A673 (cell line): ENCODE data around the gene PARVB. TPM values are rescaled to one million over a fixed set of nuclear protein-coding genes. Genes with fewer than 3 reads are reported as not detected.
A peak's percentile ranks its signal among the peaks of the same experiment; 100 is the strongest.

Source experiments
- BruUV-seq: library from RNA; stranded (reverse); fragments of 400-500 nt; replicated peaks from 2 replicates; lab custom pipeline; 2021; lab: Mats Ljungman, UMichigan
- CTCF ChIA-PET: fragments of 300-600 bp; sonication (Branson Sonifier 250); formaldehyde crosslinking; loops from one replicate; lab custom pipeline; 2022; ENCODE audit warnings: antibody characterized with exemption; lab: Charles Lee
- POLR2A ChIA-PET: fragments of 300-600 bp; sonication (Branson Sonifier 250); formaldehyde crosslinking; loops from one replicate; lab custom pipeline; 2022; ENCODE audit warnings: antibody characterized with exemption; ENCODE audit not compliant: low non-redundant PET; lab: Charles Lee
- DNase-seq: peaks from one replicate; pipeline ENCODE4 v3.0.0-alpha.2; 2015; ENCODE audit warnings: low spot score
- H3K27ac ChIP-seq: fragments of 200-600 bp; sonication (generic); 2 replicates; pipeline ENCODE4 v1.5.1; 2016; ENCODE audit warnings: mixed run types, low read depth, mild to moderate bottlenecking, mixed read lengths, antibody characterized with exemption, low read length; ENCODE audit not compliant: poor library complexity, severe bottlenecking
- H3K27me3 ChIP-seq: fragments of 200-600 bp; sonication (generic); replicated peaks from 2 replicates; pipeline ENCODE4 v1.6.1; 2017; ENCODE audit warnings: mixed run types, low read depth, mild to moderate bottlenecking, mixed read lengths, antibody characterized with exemption, low read length; ENCODE audit not compliant: insufficient read depth, poor library complexity
- H3K36me3 ChIP-seq: fragments of 200-600 bp; sonication (generic); 2 replicates; pipeline ENCODE4 v1.6.1; 2016; ENCODE audit warnings: mixed run types, mild to moderate bottlenecking, mixed read lengths, antibody characterized with exemption, low read length; ENCODE audit not compliant: insufficient read depth, poor library complexity, severe bottlenecking
- H3K4me1 ChIP-seq: fragments of 200-600 bp; sonication (generic); 2 replicates; pipeline ENCODE4 v1.6.1; 2017; ENCODE audit warnings: mixed run types, mild to moderate bottlenecking, mixed read lengths, antibody characterized with exemption, low read length; ENCODE audit not compliant: insufficient read depth, poor library complexity, severe bottlenecking
- H3K4me3 ChIP-seq: fragments of 200-600 bp; sonication (generic); 2 replicates; pipeline ENCODE4 v1.5.1; 2016; ENCODE audit warnings: low read depth, mixed run types, mild to moderate bottlenecking, mixed read lengths, low read length; ENCODE audit not compliant: poor library complexity, severe bottlenecking
- H3K9me3 ChIP-seq: fragments of 200-600 bp; sonication (generic); 2 replicates; pipeline ENCODE4 v1.6.1; 2016; ENCODE audit warnings: mixed run types, low read depth, mild to moderate bottlenecking, mixed read lengths, antibody characterized with exemption, low read length; ENCODE audit not compliant: poor library complexity, severe bottlenecking
- EZH2 ChIP-seq: fragments of 200-600 bp; sonication (generic); IDR thresholded peaks from 2 replicates; pipeline ENCODE4 v1.6.1; 2017; ENCODE audit warnings: borderline replicate concordance, low read depth, mild to moderate bottlenecking, mixed read lengths, antibody characterized with exemption, low read length; ENCODE audit not compliant: poor library complexity, severe bottlenecking
- intact Hi-C: fragments of 100-400 bp; cut with micrococcal nuclease; formaldehyde crosslinking; loops from one replicate; pipeline ENCODE4 v1.10.0; 2022; ENCODE audit not compliant: unreplicated experiment
- total RNA-seq: library from RNA; stranded (reverse); gene quantifications from 2 replicates; pipeline ENCODE4 v1.2.3, GENCODE V29; 2021
- TF ChIP-seq, protein P1 (sequence below): fragments of 300-800, 200-600 bp; sonication (generic); conservative IDR thresholded peaks from 2 replicates; pipeline ENCODE4 v1.5.1; 2017; ENCODE audit warnings: low read depth, mild to moderate bottlenecking, antibody characterized with exemption, low read length, moderate library complexity, mixed read lengths

The PARVB gene
- total RNA-seq, 1 experiment from 2014 or later = 18.3 TPM

DNA sequence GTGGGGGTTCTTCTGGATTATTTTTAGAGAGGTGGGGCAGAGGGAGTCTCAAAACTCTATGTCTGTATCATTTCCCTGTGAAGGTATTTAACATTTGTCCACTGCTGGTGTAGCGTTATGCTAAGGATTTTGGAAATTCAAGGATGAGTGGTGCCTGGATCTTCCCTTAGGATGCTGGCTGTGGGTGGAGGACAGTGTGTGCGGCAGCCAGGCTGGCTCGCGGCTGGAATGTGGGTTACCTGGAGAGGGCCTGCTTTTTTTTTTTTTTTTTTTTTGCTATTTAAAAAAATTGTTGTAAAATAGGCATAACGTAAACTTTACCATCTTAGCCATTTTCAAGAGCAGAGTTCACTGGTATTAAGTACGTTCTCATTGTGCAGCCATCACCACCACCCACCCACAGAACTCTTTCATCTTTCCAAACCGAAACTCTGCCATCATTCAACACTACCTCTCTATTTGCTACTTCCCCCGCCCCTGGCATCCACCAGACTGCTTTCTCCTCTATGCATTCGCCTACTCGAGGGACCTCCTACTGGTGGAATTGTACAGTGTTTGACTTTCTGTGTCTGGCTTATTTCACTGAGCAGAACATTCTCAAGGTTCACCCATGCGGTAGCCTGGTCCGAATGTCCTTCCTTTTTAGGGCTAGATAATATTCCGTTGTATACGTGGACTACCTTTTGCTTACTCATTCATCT is 67.1 kb downstream of the PARVB start:
- H3K36me3 ChIP-seq = no peaks in the 10 kb centered on the region
- no peaks in the 10 kb centered on the region for H3K27me3 ChIP-seq
- H3K9me3 ChIP-seq = no peaks in the 10 kb centered on the region
- H3K4me1 ChIP-seq = no peaks in the 10 kb centered on the region
- CTCF ChIA-PET = no interaction called here
- intact Hi-C loops = no loop called here
- H3K27ac ChIP-seq = no peak overlapping the region
- H3K4me3 ChIP-seq = no peak overlapping the region
- BruUV-seq = no TSS peak
- POLR2A ChIA-PET = no interaction called here
- TF ChIP-seq, protein P1, sequence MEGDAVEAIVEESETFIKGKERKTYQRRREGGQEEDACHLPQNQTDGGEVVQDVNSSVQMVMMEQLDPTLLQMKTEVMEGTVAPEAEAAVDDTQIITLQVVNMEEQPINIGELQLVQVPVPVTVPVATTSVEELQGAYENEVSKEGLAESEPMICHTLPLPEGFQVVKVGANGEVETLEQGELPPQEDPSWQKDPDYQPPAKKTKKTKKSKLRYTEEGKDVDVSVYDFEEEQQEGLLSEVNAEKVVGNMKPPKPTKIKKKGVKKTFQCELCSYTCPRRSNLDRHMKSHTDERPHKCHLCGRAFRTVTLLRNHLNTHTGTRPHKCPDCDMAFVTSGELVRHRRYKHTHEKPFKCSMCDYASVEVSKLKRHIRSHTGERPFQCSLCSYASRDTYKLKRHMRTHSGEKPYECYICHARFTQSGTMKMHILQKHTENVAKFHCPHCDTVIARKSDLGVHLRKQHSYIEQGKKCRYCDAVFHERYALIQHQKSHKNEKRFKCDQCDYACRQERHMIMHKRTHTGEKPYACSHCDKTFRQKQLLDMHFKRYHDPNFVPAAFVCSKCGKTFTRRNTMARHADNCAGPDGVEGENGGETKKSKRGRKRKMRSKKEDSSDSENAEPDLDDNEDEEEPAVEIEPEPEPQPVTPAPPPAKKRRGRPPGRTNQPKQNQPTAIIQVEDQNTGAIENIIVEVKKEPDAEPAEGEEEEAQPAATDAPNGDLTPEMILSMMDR = peak; percentile 41
- no peak for TF ChIP-seq EZH2
- DNase-seq = peak; percentile 55

DNA sequence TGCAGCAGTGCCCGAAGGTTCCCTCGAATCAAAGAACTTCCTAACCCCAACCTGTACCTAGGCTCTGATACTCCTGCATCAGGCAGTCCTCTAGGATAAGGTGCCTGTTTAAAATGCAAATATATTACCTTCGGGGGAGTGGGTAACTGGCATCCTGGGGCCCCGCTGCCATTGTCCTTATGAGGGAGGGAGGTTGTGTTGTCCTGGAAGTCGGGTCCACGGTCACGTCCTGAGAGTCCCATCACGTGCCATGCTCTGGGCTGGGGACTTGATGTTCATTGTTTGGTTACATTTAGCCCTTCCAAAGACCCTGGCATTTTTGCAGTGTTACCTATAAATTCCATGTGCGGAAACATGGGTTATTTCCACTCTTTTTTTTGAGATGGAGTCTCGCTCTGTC is 67.6 kb downstream of the PARVB start:
- TF ChIP-seq, protein P1 = no peak
- TF ChIP-seq EZH2 = no peak
- Histone ChIP-seq H3K27ac (no peak overlapping the region), H3K27me3 (no peaks in the 10 kb centered on the region), H3K9me3 (no peaks in the 10 kb centered on the region), H3K4me3 (no peak overlapping the region), H3K36me3 (no peaks in the 10 kb centered on the region), H3K4me1 (no peaks in the 10 kb centered on the region)
- intact Hi-C loops = no loop called here
- no TSS peak for BruUV-seq
- ChIA-PET POLR2A (no interaction called here), CTCF (no interaction called here)
- DNase-seq = no peak

DNA sequence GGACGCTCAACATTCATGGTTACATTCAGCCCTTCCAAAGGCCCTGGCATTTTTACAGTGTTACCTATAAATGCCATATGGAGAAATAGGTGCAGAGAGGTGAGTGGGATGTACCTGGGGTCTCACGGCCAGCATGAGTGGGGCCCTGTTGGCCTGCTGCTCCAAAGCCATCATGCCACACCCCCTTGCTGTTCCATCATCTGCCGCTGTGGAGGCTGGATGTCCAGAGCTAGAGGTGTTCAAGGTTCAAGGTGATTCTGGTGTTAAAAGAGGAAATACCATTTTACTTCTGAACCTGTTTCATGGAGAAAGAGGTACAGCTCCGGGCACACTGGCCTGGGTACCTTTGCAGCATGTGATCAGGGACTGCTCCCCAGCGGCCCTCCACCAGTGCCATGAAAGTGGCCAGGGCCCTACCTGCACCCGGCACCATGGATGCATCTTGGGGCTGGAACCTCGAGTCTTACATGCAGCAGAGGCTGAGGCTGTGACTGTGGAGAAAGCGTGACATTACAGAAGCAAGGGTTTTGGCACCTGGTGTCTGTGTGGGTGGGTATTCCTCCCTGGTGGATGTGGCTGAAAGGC is 68.6 kb downstream of the PARVB start:
- intact Hi-C loops = no loop called here
- ChIA-PET POLR2A (no interaction called here), CTCF (no interaction called here)
- BruUV-seq = no TSS peak
- Histone ChIP-seq H3K27me3 (no peaks in the 10 kb centered on the region), H3K4me1 (no peaks in the 10 kb centered on the region), H3K36me3 (no peaks in the 10 kb centered on the region), H3K4me3 (no peak overlapping the region), H3K27ac (no peak overlapping the region), H3K9me3 (no peaks in the 10 kb centered on the region)
- DNase-seq = no peak
- TF ChIP-seq, protein P1 = no peak
- no peak for TF ChIP-seq EZH2
